Measurements from ENCODE around the gene MRPL14.

The MRPL14 gene

GRCh38 chr6:44135173-44135758 lies 8.0 kb upstream of the MRPL14 start:
- in situ Hi-C loops (cut with MboI; ENCODE audit: low pct_unique_long_range_greater_than_20kb, low sequenced_read_pairs, unreplicated experiment) = no loop called here
- TF ChIP-seq CTCF (IDR thresholded peaks at IDR 0.05; ENCODE audit: extremely low read depth, insufficient read depth, missing control alignments) = no peak
- no peak for DNase-seq (ENCODE audit: low spot score)

- DNase-seq (ENCODE audit: low spot score) = no peak
- in situ Hi-C loops (cut with MboI; ENCODE audit: low pct_unique_long_range_greater_than_20kb, low sequenced_read_pairs, unreplicated experiment) = no loop called here
- TF ChIP-seq CTCF (IDR thresholded peaks at IDR 0.05; ENCODE audit: extremely low read depth, insufficient read depth, missing control alignments) = no peak
Observed at GRCh38 chr6:44133981-44134711, 6.9 kb upstream of the MRPL14 start.

GRCh38 chr6:44133003-44133931 lies 6.0 kb upstream of the MRPL14 start:
- no peak for DNase-seq (ENCODE audit: low spot score)
- in situ Hi-C loops (cut with MboI; ENCODE audit: low pct_unique_long_range_greater_than_20kb, low sequenced_read_pairs, unreplicated experiment) = no loop called here

GRCh38 chr6:44132476-44132875 lies 5.2 kb upstream of the MRPL14 start:
- in situ Hi-C loops (cut with MboI; ENCODE audit: low pct_unique_long_range_greater_than_20kb, low sequenced_read_pairs, unreplicated experiment) = no loop called here

More at GRCh38 chr6:44133003-44133931, 6.0 kb upstream of the MRPL14 start:
- TF ChIP-seq CTCF (IDR thresholded peaks at IDR 0.05; ENCODE audit: extremely low read depth, insufficient read depth, missing control alignments) = no peak

GRCh38 chr6:44131892-44132291 lies 4.6 kb upstream of the MRPL14 start:
- in situ Hi-C loops (cut with MboI; ENCODE audit: low pct_unique_long_range_greater_than_20kb, low sequenced_read_pairs, unreplicated experiment) = no loop called here
- no peak for DNase-seq (ENCODE audit: low spot score)
- TF ChIP-seq CTCF (IDR thresholded peaks at IDR 0.05; ENCODE audit: extremely low read depth, insufficient read depth, missing control alignments) = no peak

More at GRCh38 chr6:44132476-44132875, 5.2 kb upstream of the MRPL14 start:
- no peak for DNase-seq (ENCODE audit: low spot score)
- TF ChIP-seq CTCF (IDR thresholded peaks at IDR 0.05; ENCODE audit: extremely low read depth, insufficient read depth, missing control alignments) = no peak

- no peak for TF ChIP-seq CTCF (IDR thresholded peaks at IDR 0.05; ENCODE audit: extremely low read depth, insufficient read depth, missing control alignments)
- no peak for DNase-seq (ENCODE audit: low spot score)
- in situ Hi-C loops (cut with MboI; ENCODE audit: low pct_unique_long_range_greater_than_20kb, low sequenced_read_pairs, unreplicated experiment) = no loop called here
Observed at GRCh38 chr6:44129841-44130322, 2.6 kb upstream of the MRPL14 start.
